Endothelial cell (in vitro differentiated cells): ENCODE data around the gene SRL. TPM values are rescaled to one million over a fixed set of nuclear protein-coding genes. Genes with fewer than 3 reads are reported as not detected.
A peak's percentile ranks its signal among the peaks of the same experiment; 100 is the strongest.

Experiments
- DNase-seq: peaks from one replicate; pipeline ENCODE4 v3.0.0; 2021; ENCODE audit warnings: low spot score
- H3K27ac Mint-ChIP-seq: one replicate; pipeline ENCODE4 v1.8.0; 2021; ENCODE audit warnings: mixed read lengths, inconsistent platforms; ENCODE audit not compliant: unreplicated experiment
- H3K27me3 Mint-ChIP-seq: one replicate; pipeline ENCODE4 v1.8.0; 2021; ENCODE audit warnings: mild to moderate bottlenecking, moderate library complexity, mixed read lengths, inconsistent platforms; ENCODE audit not compliant: unreplicated experiment
- H3K36me3 Mint-ChIP-seq: one replicate; pipeline ENCODE4 v1.8.0; 2021; ENCODE audit warnings: mild to moderate bottlenecking, low read depth, mixed read lengths, inconsistent platforms; ENCODE audit not compliant: unreplicated experiment
- H3K4me1 Mint-ChIP-seq: one replicate; pipeline ENCODE4 v1.8.0; 2021; ENCODE audit warnings: mild to moderate bottlenecking, mixed read lengths, inconsistent platforms; ENCODE audit not compliant: unreplicated experiment
- H3K4me3 Mint-ChIP-seq: one replicate; pipeline ENCODE4 v1.8.0; 2021; ENCODE audit warnings: mild to moderate bottlenecking, mixed read lengths, inconsistent platforms; ENCODE audit not compliant: unreplicated experiment
- H3K9me3 Mint-ChIP-seq: one replicate; pipeline ENCODE4 v1.8.0; 2021; ENCODE audit warnings: mixed read lengths, inconsistent platforms; ENCODE audit not compliant: unreplicated experiment
- total RNA-seq: library from RNA; stranded (reverse); fragmentation: NEBNext Ultra II Directional; extraction: Animal tissue kit (Norgen Biotek cat#: 25700); gene quantifications from one replicate; pipeline ENCODE4 v1.2.1, GENCODE V29; 2021; ENCODE audit not compliant: unreplicated experiment
- TF ChIP-seq, protein P1 (sequence below): fragments of 200-600 bp; sonication (generic); IDR thresholded peaks from one replicate; pipeline ENCODE4 v1.5.0; 2021; ENCODE audit warnings: antibody characterized with exemption; ENCODE audit not compliant: unreplicated experiment

The SRL gene
- total RNA-seq, 1 donor from 2014 or later: 0.26 TPM

DNA sequence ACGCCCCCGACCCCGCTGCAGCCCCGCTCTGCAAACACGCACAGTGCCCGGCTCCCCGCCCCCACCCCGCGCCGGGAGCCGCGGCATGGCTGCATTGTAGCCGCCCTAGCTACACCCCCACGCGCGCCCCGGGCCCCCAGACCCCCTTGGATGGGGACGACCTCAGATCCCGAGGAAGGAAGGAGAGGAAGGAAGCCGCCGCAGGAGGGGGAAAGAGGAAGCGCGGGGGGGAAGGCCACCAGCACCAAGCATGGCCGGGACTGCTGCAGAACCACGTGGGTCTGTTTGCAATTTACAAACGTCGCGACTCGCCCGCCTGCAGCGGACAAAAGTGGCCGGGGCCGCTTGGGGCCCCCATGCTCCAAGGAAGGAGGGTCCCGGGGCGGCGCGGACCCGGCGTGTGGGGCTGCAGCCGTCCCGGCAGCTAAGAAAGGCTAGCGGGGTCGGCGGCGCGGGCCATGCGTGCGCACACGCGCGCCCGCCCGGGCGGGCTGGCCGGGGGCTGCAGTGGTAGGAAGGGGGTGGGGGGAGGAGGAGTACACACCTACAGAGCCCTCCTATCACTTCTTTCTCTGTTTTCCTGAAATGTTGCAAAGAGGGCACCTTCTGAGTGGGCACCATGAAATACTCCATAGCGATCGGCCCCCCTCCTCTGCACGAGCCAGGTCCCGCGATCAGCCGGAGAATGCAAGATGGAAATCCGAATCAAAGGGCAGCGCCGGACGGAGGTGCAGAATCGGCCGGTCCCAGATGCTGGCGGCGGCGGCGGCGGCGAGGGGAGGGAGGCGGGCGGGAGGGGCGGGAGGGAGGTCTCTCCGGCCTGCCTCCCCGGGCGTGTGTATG lies 30.5 kb upstream of the SRL start:
- Mint-ChIP-seq H3K4me1 (peaks cover 4% of the 10 kb centered on the region), H3K27me3 (peaks cover 9% of the 10 kb centered on the region), H3K27ac (peak overlapping the region; percentile 86), H3K4me3 (peak overlapping the region; percentile 96), H3K36me3 (peaks cover 8% of the 10 kb centered on the region), H3K9me3 (no peaks in the 10 kb centered on the region)
- peak; percentile 46 for DNase-seq
- TF ChIP-seq, protein P1, sequence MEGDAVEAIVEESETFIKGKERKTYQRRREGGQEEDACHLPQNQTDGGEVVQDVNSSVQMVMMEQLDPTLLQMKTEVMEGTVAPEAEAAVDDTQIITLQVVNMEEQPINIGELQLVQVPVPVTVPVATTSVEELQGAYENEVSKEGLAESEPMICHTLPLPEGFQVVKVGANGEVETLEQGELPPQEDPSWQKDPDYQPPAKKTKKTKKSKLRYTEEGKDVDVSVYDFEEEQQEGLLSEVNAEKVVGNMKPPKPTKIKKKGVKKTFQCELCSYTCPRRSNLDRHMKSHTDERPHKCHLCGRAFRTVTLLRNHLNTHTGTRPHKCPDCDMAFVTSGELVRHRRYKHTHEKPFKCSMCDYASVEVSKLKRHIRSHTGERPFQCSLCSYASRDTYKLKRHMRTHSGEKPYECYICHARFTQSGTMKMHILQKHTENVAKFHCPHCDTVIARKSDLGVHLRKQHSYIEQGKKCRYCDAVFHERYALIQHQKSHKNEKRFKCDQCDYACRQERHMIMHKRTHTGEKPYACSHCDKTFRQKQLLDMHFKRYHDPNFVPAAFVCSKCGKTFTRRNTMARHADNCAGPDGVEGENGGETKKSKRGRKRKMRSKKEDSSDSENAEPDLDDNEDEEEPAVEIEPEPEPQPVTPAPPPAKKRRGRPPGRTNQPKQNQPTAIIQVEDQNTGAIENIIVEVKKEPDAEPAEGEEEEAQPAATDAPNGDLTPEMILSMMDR: no peak

DNA sequence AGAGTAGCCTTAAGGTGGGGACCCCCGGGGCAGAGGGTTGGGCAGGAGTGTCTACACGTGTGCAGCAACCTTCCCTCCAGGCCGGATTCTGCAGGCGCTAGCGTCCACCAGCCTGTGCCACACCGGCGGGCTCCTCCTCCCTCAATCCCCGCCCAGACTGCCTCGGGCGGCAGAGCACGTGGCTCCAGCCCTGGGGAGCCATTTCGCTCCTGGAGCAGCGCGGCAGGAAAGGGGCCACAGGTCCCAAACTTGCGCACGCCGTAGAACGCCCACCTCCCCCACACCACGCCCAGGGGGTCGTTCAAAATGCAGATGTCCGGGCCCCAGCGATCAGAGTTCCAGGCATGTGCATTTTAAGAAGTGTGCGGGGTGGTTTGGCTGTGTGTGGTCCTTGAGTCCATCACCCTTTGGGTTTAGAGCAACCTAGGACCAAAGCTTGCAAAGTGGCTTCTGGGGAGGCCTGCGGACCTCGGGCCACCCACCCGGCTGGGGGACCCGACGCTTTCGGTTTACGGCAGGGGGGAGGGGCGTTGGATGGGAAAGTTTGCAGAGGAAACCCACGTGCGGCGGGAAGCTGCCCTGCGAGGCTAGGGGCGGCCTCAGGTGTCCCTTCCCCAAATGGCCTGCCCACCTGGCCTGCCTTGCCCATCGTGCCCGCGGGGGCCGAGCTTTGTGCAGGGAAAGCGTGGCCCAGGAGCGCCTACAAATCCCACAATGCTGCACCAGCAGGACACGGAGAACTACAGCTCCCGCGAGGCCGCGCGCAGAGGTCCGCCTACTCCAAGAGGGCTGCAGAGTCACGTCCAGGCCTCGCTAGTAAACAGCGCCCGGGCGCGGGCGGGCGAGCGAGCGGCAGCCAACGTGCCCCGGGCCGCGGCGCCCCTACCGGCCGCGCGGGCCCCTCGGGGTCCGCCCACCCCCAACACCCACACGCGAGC lies 29.6 kb upstream of the SRL start:
- TF ChIP-seq, protein P1: no peak
- Mint-ChIP-seq H3K9me3 (no peaks in the 10 kb centered on the region), H3K27me3 (peaks cover 9% of the 10 kb centered on the region), H3K4me1 (peaks cover 4% of the 10 kb centered on the region), H3K27ac (no peak overlapping the region), H3K36me3 (peaks cover 8% of the 10 kb centered on the region), H3K4me3 (peak overlapping the region; percentile 57)
- peak; percentile 86 for DNase-seq

DNA sequence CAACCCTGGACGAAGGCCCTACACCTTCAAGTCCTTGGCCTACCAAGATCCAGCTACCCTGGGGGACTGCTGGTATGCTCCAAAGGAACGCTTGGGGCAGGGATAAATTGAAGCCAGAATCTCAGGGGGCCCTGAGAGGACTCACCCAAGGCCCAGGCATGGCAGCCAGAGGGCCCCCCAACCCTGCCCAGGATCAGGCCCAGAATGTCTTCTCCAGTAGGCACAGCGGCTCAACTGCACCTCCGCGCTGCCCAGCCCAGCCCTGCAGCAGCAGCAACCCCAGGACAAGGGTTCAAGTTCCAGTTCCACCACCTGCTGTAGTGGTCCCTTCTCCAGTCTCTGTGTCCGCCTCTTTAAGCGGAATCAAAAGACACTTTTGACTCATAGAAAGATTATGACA lies 28.7 kb upstream of the SRL start:
- peaks cover 17% of the 10 kb centered on the region for H3K27me3 Mint-ChIP-seq
- H3K4me1 Mint-ChIP-seq: peaks cover 4% of the 10 kb centered on the region
- DNase-seq: no peak
- H3K36me3 Mint-ChIP-seq: peaks cover 8% of the 10 kb centered on the region
- no peak overlapping the region for H3K27ac Mint-ChIP-seq
- H3K9me3 Mint-ChIP-seq: no peaks in the 10 kb centered on the region
- TF ChIP-seq, protein P1: no peak
- peak overlapping the region; percentile 57 for H3K4me3 Mint-ChIP-seq

DNA sequence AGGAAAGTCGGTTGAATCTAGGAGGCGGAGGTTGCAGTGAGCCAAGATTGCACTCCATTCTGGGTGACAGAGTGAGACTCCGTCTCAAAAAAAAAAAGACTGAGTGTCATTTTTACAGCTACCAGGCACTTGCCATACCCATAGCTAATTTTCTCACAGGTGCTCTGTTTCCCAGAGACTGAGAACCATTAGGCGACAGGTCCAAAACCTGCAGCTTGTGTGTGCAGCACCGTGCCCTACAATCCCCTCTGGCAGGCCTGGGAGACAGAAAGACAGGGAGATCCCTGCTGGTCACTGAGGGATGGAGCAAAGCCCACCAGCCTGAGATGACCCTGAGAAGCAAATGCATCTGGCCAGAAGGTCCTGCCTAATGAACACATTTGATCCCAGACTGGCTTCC lies 28.2 kb upstream of the SRL start:
- DNase-seq: no peak
- H3K27ac Mint-ChIP-seq: no peak overlapping the region

More for the DNA sequence above, 28.2 kb upstream of the SRL start:
- H3K27me3 Mint-ChIP-seq: peaks cover 14% of the 10 kb centered on the region
- H3K36me3 Mint-ChIP-seq: peaks cover 8% of the 10 kb centered on the region
- peaks cover 4% of the 10 kb centered on the region for H3K4me1 Mint-ChIP-seq
- no peaks in the 10 kb centered on the region for H3K9me3 Mint-ChIP-seq
- peak overlapping the region; percentile 24 for H3K4me3 Mint-ChIP-seq
- TF ChIP-seq, protein P1: no peak
